ENCODE data around the gene TIMM8B.
"Not testable (repeated sequence)": the region's sequence is repeated elsewhere in the genome, so short reads cannot be mapped to it uniquely, and the experiment has no call there.

The TIMM8B gene

GRCh38 chr11:112086422-112087191 lies at the start of gene TIMM8B, which contains the start of gene SDHD:
TIMM8B (minus strand) TSS chr11:112086756; CDS start chr11:112086723, 33 bp downstream.
SDHD (plus strand) TSS chr11:112086873; CDS start chr11:112086908, 35 bp downstream.
- DNase-seq = peak; percentile 97

- no peak for DNase-seq
These were observed 47.9 kb upstream of the TIMM8B start for GRCh38 chr11:112134473-112134872.

- DNase-seq = no peak
These were observed 46.2 kb upstream of the TIMM8B start for GRCh38 chr11:112132737-112133136.

GRCh38 chr11:112129656-112130055 lies 43.1 kb upstream of the TIMM8B start:
- DNase-seq = no peak

- no peak for DNase-seq
These were observed 42.0 kb upstream of the TIMM8B start for GRCh38 chr11:112128483-112129121.

- no peak for DNase-seq
These were observed 40.5 kb upstream of the TIMM8B start for GRCh38 chr11:112127056-112127455.

GRCh38 chr11:112123129-112123528 lies 36.6 kb upstream of the TIMM8B start:
- no peak for DNase-seq

GRCh38 chr11:112121981-112122615 lies 35.5 kb upstream of the TIMM8B start:
- DNase-seq = no peak

- peak; percentile 56 for DNase-seq
These were observed 31.6 kb upstream of the TIMM8B start for GRCh38 chr11:112118176-112118575.

- DNase-seq = no peak
These were observed 28.8 kb upstream of the TIMM8B start for GRCh38 chr11:112115386-112115785.

- DNase-seq = no peak
These were observed 27.9 kb upstream of the TIMM8B start for GRCh38 chr11:112114460-112114859.

GRCh38 chr11:112113539-112114457 lies 27.2 kb upstream of the TIMM8B start:
- peak; percentile 64 for DNase-seq

GRCh38 chr11:112106070-112106469 lies 19.5 kb upstream of the TIMM8B start:
- DNase-seq = no peak

GRCh38 chr11:112103446-112103845 lies 16.9 kb upstream of the TIMM8B start:
- no peak for DNase-seq

GRCh38 chr11:112100462-112100861 lies 13.9 kb upstream of the TIMM8B start:
- DNase-seq = no peak

GRCh38 chr11:112097734-112098528 lies 11.4 kb upstream of the TIMM8B start:
- no peak for DNase-seq

GRCh38 chr11:112096194-112096593 lies 9.6 kb upstream of the TIMM8B start:
- DNase-seq = no peak

- DNase-seq = not testable (repeated sequence)
These were observed 8.7 kb upstream of the TIMM8B start for GRCh38 chr11:112095302-112095701.

- DNase-seq = no peak
These were observed 656 bp upstream of the TIMM8B start for GRCh38 chr11:112087212-112087611.

- peak; percentile 55 for DNase-seq
These were observed 634 bp downstream of the TIMM8B start for GRCh38 chr11:112085822-112086421.

- DNase-seq = peak; percentile 85
These were observed 3.8 kb downstream of the TIMM8B start for GRCh38 chr11:112082729-112083128.

Data from activated CD4-positive, alpha-beta T cell treated with anti-CD3 and anti-CD28 coated beads, Interleukin-2, amount 50 U/mL, for 16 hours (primary cell).